Stimulated activated CD8-positive, alpha-beta memory T cell treated with anti-CD3 and anti-CD28 coated beads, Interleukin-4, amount 100 ng/mL, for 4 hours (primary cell): ENCODE measurements around the gene TBC1D2.

Experiments used
- DNase-seq, 2 donors: peaks; one replicate each; pipeline ENCODE4 v3.0.0-alpha.2; 2020; ENCODE audit warnings: low read depth in 2 of 2, low spot score in 1 of 2

Gene TBC1D2

DNA sequence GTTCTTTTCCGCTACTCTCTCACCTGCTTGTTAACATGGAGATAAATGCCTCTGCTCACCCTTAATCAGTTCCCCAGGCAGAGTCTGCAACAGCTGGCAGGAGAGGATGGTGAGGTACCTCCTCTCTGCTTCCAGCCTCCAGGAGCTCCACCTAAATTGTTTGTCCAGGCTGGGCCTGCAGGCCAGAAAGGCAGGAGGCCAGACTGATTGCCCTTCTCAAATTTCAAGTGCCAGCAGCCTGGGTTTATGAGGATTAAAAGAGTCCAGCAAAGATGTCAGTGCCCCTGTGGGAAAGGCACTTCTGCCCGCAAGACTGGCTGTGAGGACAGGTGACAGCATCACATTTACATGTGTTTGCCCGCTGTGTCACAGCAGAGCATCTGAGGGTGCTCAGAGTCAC lies 82.8 kb downstream of the TBC1D2 start:
- no peak for DNase-seq

DNA sequence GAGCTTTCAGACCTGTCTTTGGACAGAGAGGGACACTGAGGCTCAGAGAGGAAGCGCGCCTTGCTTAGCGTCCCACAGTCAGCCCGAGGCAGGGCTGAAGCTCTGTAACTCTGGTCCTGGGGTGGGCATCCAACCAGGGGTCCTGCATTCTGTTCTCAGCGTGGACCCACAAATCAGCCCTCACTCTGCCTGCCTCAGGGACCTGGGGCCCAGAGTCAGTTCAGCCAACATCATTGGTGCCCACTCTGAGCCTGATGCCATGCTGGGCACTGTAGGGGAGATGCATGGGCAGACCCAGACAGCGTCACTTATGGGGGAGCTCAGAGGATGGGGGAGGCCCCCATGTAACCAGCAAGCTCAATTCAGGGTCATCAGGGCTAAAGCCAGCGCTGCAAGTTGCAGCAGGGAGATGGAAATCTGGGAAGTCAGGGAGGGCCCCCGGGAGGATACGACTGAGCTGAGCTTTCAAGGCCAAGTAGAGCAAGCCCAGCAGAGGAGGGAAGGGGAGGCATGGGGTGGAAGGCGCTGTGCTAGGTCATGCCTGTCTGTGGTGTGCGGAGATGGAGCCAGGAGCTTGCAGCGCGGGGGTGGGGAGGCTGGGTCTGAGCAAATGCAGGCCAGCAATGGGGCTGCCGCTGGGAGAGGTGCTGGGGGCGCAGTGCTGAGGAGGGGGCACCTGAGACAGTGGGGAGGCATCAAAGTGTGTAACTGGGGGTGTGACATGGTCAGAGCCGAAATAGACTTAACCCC lies 84.1 kb downstream of the TBC1D2 start:
- DNase-seq = no peak

- DNase-seq = peak in 1 of 2 donors; percentile 9
These were observed 86.4 kb downstream of the TBC1D2 start for GRCh38 chr9:98168941-98169488.

- DNase-seq = no peak
These were observed 87.2 kb downstream of the TBC1D2 start for GRCh38 chr9:98168153-98168780.

- DNase-seq = no peak
These were observed 90.5 kb downstream of the TBC1D2 start for GRCh38 chr9:98164912-98165311.

DNA sequence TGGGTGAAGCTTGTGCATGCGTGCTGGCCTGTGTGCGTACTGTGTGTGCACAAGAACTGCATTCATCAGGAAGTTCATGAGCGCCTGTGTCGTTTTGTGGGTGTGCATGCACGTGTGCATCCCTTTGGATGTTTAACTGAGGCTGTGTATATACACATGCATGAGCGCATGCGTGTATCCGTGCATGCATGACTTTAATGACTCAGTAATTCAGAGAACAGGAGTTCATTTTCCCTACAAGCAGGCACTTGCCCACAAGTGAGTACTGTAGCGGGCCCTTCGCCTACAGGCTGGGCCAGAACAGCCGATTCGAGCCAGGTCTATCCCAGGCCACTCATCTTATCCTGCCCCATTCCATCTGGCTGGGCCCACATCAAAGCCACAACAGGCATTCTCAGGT lies 92.8 kb downstream of the TBC1D2 start:
- DNase-seq = no peak

- no peak for DNase-seq
These were observed 93.6 kb downstream of the TBC1D2 start for GRCh38 chr9:98161851-98162250.

GRCh38 chr9:98159790-98160189 lies 95.7 kb downstream of the TBC1D2 start:
- no peak for DNase-seq

DNA sequence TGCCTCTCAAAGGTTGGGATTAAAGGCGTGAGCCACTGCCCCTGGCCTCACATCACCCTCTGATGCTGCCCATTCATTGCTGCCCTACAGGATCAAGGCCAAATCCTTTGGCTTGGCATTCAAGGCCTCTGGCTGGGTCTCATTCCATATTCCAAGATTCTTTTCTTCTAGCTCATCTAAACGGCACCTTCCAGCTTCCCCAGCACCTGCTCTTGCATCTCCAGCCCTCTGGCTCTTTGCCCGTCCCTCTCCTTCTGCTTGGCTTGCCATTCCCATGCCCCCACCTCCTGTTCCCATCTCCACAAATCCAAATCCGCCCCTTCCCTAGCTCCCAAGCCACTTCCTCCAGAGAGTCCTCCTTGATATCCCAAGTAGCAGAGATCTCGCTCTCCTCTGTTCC lies 96.1 kb downstream of the TBC1D2 start:
- DNase-seq = no peak

DNA sequence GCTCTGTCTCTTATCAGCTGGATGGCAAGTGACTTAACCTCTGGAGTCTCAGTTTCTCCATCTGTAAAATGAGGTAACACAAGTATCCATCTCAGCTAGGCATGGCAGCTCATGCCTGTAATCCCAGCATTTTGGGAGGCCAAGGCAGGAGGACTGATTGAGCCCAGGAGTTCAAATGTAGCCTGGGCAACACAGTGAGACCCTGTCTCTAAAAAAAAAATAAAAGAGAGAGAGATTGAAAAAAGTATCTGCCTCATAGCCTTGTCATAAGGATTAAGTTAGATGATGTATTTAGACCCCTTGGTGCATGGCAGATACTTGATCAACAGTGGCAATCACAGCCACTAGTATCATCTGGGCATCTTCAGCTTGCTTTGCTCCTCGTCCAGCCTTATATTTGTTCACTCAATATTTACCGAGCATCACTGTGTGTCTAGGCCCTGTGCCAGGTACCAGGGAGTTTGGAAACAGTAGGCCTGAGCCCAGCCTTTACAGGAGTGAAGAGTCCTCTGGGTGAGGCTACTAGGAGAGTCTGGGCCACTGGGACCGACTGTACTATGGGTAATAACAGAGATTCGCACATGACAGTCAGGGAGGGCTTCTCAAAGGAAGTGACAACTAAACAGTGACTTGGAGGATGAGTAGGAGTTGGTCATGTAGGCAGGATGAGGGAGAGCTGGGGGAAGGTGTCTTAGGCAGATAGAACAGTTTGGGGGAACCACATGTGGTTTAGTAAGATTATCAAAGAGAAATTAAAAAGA lies 97.2 kb downstream of the TBC1D2 start:
- DNase-seq = no peak

DNA sequence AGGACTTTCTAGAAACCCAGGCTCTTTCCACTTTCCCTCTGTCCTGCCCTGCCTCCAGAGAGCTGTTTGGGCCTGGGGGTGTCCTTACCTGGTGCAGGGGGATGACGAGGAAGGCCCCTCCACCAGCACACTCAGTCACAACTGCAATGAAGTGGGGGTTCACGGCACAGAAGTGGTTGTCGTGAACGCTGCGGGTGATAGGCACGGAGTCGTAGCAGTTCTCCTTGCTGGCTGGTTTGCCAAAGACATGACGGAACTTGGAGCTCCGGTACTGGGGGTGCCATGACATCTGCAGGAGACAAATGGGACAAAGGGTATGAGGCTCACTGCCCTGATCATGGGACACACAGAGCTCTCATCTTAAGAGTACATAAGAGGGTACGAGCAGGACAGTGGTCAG lies 98.1 kb downstream of the TBC1D2 start:
- DNase-seq = no peak

DNA sequence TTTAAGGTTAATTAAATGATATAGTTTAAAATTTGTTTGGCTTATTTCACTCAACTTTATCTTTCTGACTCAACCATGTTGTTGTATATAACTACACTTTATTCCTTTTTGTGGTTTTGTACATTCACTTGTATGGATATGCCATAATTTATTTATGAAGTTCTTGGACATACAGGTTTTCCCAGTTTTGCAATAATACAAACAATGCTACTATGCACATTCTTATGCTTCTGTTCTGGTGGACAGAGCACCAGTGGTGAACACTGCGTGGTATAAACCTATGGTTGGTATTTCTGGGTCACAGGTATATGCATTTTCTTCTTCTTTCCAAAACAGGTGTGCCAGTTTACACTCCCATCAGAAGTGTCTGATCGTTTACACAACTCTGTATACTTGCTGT lies 100.8 kb downstream of the TBC1D2 start:
- no peak for DNase-seq

- DNase-seq = no peak
These were observed 102.9 kb downstream of the TBC1D2 start for GRCh38 chr9:98152526-98152925.

- no peak for DNase-seq
These were observed 104.7 kb downstream of the TBC1D2 start for GRCh38 chr9:98150721-98151120.

- DNase-seq = no peak
These were observed 105.3 kb downstream of the TBC1D2 start for GRCh38 chr9:98150164-98150563.

GRCh38 chr9:98149422-98149821 lies 106.0 kb downstream of the TBC1D2 start:
- DNase-seq = no peak
